ENCODE results near the gene CRYBG1. TPM values are rescaled to one million over a fixed set of nuclear protein-coding genes. Genes with fewer than 3 reads are reported as not detected.

CRYBG1 gene
- total RNA-seq, 1 experiment from 2014 or later = 10.7 TPM

DNA sequence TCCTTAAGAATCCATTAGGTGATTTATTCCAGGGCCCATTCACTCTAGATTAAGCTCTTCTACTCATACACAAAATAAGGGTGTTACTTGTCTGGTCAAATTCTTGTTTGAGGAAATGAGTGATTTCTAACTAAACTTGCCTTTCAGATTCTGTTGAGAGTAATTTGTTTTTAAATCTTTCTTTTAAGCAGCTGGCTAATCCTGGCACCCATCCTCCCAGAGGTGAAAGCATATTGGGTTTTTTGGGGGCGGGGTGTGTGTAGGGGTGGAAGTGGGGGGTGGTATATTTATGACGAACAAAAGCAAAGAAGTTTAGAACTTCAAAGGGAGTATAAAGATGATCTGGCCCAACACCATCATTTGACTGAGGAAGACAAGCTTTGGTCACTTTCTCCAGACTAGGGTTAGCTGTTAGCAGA, 174.1 kb downstream of the CRYBG1 start:
- Histone ChIP-seq H3K9me2 (ENCODE audit: insufficient read depth) (no peaks in the 10 kb centered on the region), H3K27me3 (ENCODE audit: insufficient read depth, low read length) (no peaks in the 10 kb centered on the region), H3K9me3 (ENCODE audit: control insufficient read depth in 1 of 2, insufficient read depth in 1 of 2, low read depth in 1 of 2, low read length in 2 of 2) (no peaks in the 10 kb centered on the region), H4K20me1 (ENCODE audit: insufficient read depth) (no peaks in the 10 kb centered on the region), H2AFZ (ENCODE audit: low read depth, low read length, poor library complexity, severe bottlenecking) (no peak overlapping the region), H3K9ac (ENCODE audit: low read length) (no peak overlapping the region), H3K4me1 (ENCODE audit: control insufficient read depth in 1 of 2, insufficient read depth in 2 of 2, low read length in 2 of 2) (peaks cover 0 to 4% of the 10 kb centered on the region in 2 experiments; a peak in 2 of 4 replicates), H3K79me2 (ENCODE audit: insufficient read depth, low read length) (no peaks in the 10 kb centered on the region), H3K4me3 (replicated peaks in 1 of 2; ENCODE audit: low read depth in 1 of 2, low read length in 2 of 2) (no peak overlapping the region), H3K4me2 (ENCODE audit: low read length) (no peak overlapping the region), H3K36me3 (ENCODE audit: control insufficient read depth in 1 of 2, insufficient read depth in 2 of 2, low read length in 2 of 2) (no peaks in the 10 kb centered on the region), H3K27ac (ENCODE audit: low read depth, low read length) (no peak overlapping the region)
- ChIA-PET CTCF (no interaction called here), RAD21 (ENCODE audit: low non-redundant PET in 1 of 2, low total read pairs in 2 of 2, uncharacterized antibody in 2 of 2, unreplicated experiment in 2 of 2) (no interaction called here), POLR2A (interaction anchor here (1.2 kb wide), 1 partner anchor 13 kb away, joined by 4 read pairs; no protein-coding TSS in a partner anchor)
- intact Hi-C loops (cut with micrococcal nuclease) = no loop called here
- BruUV-seq (replicated peaks) = no TSS peak
- TF ChIP-seq EZH2 (IDR thresholded peaks at IDR 0.05) = no peak
- TF ChIP-seq SIN3A (IDR thresholded peaks at IDR 0.05; ENCODE audit: low read depth) = no peak
- TF ChIP-seq FOSL1 (IDR thresholded peaks at IDR 0.05; ENCODE audit: low read depth) = no peak
- TF ChIP-seq POLR2AphosphoS5 (IDR thresholded peaks at IDR 0.05; ENCODE audit: low read depth, low read length) = no peak
- no peak for TF ChIP-seq JUND (IDR thresholded peaks at IDR 0.05)
- no peak for TF ChIP-seq ZFX (IDR thresholded peaks at IDR 0.05)
- TF ChIP-seq YY1 (IDR thresholded peaks at IDR 0.05; ENCODE audit: extremely low read depth, insufficient replicate concordance, low read depth, low read length) = no peak
- TF ChIP-seq, protein P1, sequence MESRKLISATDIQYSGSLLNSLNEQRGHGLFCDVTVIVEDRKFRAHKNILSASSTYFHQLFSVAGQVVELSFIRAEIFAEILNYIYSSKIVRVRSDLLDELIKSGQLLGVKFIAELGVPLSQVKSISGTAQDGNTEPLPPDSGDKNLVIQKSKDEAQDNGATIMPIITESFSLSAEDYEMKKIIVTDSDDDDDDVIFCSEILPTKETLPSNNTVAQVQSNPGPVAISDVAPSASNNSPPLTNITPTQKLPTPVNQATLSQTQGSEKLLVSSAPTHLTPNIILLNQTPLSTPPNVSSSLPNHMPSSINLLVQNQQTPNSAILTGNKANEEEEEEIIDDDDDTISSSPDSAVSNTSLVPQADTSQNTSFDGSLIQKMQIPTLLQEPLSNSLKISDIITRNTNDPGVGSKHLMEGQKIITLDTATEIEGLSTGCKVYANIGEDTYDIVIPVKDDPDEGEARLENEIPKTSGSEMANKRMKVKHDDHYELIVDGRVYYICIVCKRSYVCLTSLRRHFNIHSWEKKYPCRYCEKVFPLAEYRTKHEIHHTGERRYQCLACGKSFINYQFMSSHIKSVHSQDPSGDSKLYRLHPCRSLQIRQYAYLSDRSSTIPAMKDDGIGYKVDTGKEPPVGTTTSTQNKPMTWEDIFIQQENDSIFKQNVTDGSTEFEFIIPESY (IDR thresholded peaks at IDR 0.05; ENCODE audit: extremely low read depth, insufficient replicate concordance, low read length) = no peak
- TF ChIP-seq SRF (IDR thresholded peaks at IDR 0.05; ENCODE audit: low read depth) = no peak
- TF ChIP-seq, protein P2, sequence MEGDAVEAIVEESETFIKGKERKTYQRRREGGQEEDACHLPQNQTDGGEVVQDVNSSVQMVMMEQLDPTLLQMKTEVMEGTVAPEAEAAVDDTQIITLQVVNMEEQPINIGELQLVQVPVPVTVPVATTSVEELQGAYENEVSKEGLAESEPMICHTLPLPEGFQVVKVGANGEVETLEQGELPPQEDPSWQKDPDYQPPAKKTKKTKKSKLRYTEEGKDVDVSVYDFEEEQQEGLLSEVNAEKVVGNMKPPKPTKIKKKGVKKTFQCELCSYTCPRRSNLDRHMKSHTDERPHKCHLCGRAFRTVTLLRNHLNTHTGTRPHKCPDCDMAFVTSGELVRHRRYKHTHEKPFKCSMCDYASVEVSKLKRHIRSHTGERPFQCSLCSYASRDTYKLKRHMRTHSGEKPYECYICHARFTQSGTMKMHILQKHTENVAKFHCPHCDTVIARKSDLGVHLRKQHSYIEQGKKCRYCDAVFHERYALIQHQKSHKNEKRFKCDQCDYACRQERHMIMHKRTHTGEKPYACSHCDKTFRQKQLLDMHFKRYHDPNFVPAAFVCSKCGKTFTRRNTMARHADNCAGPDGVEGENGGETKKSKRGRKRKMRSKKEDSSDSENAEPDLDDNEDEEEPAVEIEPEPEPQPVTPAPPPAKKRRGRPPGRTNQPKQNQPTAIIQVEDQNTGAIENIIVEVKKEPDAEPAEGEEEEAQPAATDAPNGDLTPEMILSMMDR (IDR thresholded peaks at IDR 0.05 in 2 of 3, conservative IDR thresholded peaks at IDR 0.05 in 1 of 3; ENCODE audit: borderline replicate concordance in 1 of 3, insufficient read depth in 1 of 3, low read depth in 2 of 3, low read length in 2 of 3) = no peak
- no peak for TF ChIP-seq CEBPB (IDR thresholded peaks at IDR 0.05; ENCODE audit: low read depth)
- no peak for DNase-seq (ENCODE audit: low read depth, low spot score)
- ATAC-seq = no peak

Data from HCT116 (cell line).